T-helper 1 cell (primary cell): ENCODE results near the gene ABCC5.

Source experiments
- DNase-seq, 5 donors: peaks; one replicate each; pipeline ENCODE4 v3.0.0-alpha.2; 2012 to 2020

Gene ABCC5

GRCh38 chr3:183918178-183918577 lies 99.5 kb downstream of the ABCC5 start:
- DNase-seq: no peak

- DNase-seq: no peak
These were observed 99.9 kb downstream of the ABCC5 start for GRCh38 chr3:183917776-183918175.

GRCh38 chr3:183914856-183915255 lies 102.8 kb downstream of the ABCC5 start:
- no peak for DNase-seq

DNA sequence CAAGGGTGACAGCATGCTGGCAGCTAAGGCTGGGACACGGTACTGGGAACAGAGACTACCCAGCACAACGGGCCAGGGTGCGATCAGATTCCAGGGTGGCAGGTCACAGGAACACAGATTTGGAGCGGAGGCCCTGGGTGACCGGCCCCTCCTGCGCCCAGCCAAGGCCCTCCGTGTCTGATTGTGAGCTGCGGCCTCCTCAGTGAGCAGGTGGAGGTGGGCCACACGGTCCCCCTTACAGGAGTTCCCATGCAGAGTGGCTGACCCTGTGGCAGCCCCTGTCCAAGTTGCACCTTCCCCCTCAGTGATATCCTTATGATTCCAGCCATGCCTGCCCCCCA lies 104.1 kb downstream of the ABCC5 start:
- DNase-seq: no peak

GRCh38 chr3:183912895-183913579 lies 104.6 kb downstream of the ABCC5 start:
- no peak for DNase-seq

- no peak for DNase-seq
These were observed 105.7 kb downstream of the ABCC5 start for GRCh38 chr3:183911763-183912506.

DNA sequence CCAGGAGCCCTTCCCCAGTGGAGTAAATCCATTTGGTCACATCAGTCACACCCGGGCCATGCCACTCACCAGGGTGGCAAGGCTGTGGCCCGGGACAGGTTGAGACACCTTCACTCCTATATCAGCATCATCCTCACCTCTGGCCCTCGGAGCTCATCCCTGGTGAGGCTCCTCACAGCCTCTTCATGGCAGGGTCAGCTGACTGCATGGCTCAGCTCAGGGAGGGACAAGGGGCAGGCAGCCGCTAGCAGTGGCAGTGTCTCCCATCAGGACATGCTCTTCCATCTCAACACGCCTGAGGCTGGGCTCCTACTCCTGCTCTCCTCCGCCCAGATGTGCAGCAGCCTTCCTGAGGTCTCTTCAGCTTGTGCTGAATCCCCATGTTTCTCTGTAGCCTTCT lies 106.6 kb downstream of the ABCC5 start:
- DNase-seq: no peak

DNA sequence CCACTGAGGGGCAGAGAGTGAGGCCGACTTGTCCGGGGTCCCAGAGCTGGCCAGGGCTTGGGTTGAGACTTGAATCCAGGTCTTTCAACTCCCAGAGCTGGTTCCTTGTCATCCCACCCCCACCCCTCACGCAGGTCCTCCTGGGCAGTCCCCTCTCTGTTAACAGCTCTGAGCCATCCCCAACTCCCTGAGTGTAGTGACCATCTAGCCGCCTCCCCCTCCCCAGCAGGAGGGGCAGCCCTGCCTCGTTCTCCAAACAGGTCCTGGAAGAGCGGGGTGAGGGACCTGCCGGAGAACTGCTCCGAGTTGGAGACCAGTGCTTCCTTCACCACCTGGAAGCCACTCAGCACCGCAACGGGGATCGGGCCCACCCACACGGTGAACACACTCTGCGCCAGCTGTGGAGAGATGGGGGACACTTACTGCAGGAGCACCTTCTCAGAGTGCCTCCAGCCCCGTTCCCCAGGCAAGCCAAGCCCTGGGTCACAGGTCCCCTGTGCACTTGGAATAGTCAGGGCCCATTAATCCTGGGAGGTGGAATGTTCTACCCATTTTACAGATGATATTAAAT lies 108.6 kb downstream of the ABCC5 start:
- DNase-seq: no peak

DNA sequence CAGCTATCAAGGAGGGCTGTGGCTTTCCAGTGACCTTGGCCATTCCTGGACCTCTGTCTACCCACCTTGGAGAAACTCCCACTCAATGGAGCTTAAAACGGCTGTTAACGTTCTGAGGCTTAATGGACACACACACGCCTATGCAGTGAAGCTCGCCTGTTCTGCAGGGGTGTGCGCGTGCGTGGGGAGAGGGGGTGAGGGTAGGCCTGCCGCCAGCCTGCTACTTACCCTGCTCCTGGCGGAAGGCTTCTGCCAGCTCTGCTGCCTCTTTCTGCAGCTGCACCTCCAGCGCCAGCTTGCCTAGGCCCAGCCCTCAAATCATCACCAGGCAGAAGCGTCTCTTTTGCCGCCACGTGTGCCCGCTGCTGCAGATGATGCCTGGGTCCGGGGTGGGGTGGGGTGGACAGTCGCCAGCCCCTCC lies 109.8 kb downstream of the ABCC5 start:
- no peak for DNase-seq

GRCh38 chr3:183907176-183907575 lies 110.5 kb downstream of the ABCC5 start:
- DNase-seq: no peak

DNA sequence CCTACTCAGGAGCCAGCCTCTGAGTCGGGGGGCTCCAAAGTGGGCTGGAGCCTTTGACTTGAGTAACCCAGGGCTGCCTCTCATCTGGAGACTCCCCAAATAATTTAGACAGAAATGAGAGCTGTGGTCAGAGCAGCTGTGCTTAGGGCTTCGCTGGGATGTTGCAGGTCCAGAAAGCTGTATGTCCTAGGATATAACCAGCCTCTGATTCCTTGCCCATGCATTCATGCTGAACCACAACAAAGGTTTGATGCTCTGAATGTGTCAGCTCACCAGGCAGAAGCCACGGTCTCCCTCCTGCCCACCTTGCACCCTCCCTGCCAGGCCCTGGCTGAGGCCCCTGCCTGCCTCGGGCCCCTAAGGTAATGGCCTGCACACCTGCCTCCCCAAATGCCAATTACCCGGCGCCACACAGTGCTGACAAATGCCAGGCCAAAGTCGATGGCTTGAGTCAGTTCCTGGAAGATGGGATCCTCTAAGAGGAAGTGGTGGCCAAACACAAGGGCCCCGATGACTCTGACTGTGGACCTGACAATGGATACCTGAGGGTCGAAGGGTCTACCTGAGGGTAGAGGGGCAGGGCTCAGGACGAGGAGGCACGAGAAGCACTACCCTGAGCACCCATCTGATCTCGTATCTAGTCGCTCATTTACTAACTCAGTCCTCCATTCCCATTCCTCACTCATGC lies 111.3 kb downstream of the ABCC5 start:
- no peak for DNase-seq

- DNase-seq: no peak
These were observed 112.6 kb downstream of the ABCC5 start for GRCh38 chr3:183904833-183905780.

DNA sequence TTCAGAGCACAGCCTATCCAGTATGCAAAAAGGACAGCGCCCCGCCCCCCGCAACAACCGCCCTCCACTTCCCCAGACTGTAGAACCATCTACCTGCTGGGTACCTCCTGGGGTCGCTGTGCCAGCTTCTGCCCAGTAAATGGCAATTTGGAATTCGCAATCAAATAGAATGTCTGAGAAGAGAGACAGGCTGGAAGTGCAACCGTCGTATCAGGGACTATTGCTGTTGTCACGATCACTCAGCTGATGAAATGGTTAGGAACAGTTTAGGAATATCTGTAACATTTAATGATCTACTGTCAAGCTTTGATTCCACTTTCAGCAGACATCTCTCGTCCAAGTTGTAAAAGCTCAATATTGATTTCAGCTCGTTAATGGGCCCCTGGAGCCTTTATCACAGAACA lies 119.7 kb downstream of the ABCC5 start:
- no peak for DNase-seq

DNA sequence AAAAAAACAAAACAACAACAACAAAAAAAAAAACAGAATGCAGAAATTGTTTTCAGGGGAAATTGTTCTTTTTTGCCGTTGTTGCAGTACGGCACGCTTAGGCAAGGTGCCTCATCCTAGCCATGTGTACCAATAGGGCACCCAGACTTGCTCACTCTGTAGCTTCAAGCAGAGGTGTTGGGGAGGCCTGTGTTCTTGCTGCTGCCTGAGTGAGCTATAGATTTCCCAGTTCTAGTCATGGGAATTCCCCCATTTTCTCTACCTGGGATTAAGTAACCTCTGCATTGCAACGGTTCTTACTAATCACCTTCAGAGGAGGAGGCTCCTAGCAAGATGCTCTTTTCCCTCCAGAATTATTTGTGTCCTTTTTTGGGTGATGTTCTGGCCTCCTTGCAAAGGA lies 120.1 kb downstream of the ABCC5 start:
- DNase-seq: no peak

- DNase-seq: no peak
These were observed 121.1 kb downstream of the ABCC5 start for GRCh38 chr3:183896610-183897009.

- DNase-seq: no peak
These were observed 121.5 kb downstream of the ABCC5 start for GRCh38 chr3:183896184-183896583.

GRCh38 chr3:183895774-183896173 lies 121.9 kb downstream of the ABCC5 start:
- no peak for DNase-seq

- DNase-seq: peak in 2 of 5 donors; percentile 22 to 53
These were observed 122.4 kb downstream of the ABCC5 start for GRCh38 chr3:183895296-183895695.

- DNase-seq: no peak
These were observed 125.0 kb downstream of the ABCC5 start for GRCh38 chr3:183892610-183893214.

- DNase-seq: no peak
These were observed 131.9 kb downstream of the ABCC5 start for GRCh38 chr3:183885766-183886165.

DNA sequence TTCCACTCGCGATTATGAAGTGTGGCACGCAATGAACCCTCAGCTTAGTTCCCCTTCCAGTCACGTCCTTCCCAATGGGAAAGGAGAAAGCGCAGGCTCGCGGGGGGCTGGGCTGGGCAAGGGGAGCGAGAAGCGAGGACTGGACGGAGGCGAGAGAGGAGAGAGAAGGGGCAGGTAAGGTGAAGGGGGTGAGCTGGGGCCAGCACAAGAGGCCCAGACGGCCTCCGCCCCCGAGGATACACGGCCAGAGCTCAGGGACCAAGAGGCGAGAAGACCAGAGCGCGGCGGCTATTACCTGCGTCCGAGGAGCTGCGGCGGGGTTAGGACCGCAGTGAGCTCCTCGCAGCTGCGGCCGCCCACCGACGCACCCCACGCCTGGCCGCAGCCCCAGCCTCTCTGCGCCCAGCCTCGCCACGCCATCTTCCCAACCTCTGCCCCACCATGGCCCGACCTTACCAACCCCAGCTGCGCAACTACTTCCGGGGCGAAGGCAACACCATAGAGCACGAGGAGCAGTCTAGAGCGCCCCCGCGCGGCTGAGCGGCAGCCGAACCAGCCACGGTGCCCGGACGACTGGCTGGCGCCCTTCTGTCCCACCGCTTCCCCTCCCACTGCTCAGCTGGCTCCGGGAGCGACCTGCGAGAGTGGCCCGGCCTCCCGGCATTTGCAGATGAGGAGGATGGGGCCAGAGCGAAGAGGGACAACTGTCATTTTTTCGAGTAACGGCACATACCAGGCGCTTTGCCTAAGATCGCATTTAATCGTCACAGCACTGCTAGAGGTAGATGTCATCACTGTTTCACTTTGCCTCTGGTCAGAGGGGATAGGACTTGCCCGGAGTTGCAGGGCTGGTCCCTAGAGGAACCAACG lies 133.0 kb downstream of the ABCC5 start, which contains the start of gene PARL:
Gene PARL (minus strand): TSS at position 454 of the 870 bp plus-strand sequence. CDS start 34 bp downstream, at position 420.
- peak; percentile 90 to 95 (median 93) for DNase-seq
